Osteoblast (primary cell): ENCODE measurements around the gene TRPT1. TPM values are rescaled to one million over a fixed set of nuclear protein-coding genes. Genes with fewer than 3 reads are reported as not detected.

Experiments used
- DNase-seq: peaks from one replicate; pipeline ENCODE4 v3.0.0; 2011; ENCODE audit warnings: low spot score, mixed read lengths; ENCODE audit not compliant: insufficient read length; ENCODE audit errors: missing footprints
- H2AFZ ChIP-seq: 2 replicates; pipeline ENCODE4 v1.6.0; 2011; ENCODE audit warnings: mild to moderate bottlenecking, low read length
- H3K27ac ChIP-seq: 2 replicates; pipeline ENCODE4 v1.5.1; 2011; ENCODE audit warnings: mild to moderate bottlenecking, low read depth, low read length, moderate library complexity
- H3K27me3 ChIP-seq: 2 replicates; pipeline ENCODE4 v1.6.0; 2012; ENCODE audit warnings: mild to moderate bottlenecking, control low read depth, inconsistent platforms, low read length, moderate library complexity; ENCODE audit not compliant: insufficient read depth
- H3K36me3 ChIP-seq: 2 replicates; pipeline ENCODE4 v1.5.1; 2011; ENCODE audit warnings: mild to moderate bottlenecking, low read length, control low read depth, moderate library complexity; ENCODE audit not compliant: insufficient read depth
- H3K4me1 ChIP-seq: 2 replicates; pipeline ENCODE4 v1.5.1; 2011; ENCODE audit warnings: mild to moderate bottlenecking, low read length, control low read depth, moderate library complexity; ENCODE audit not compliant: insufficient read depth
- H3K4me2 ChIP-seq: 2 replicates; pipeline ENCODE4 v1.6.0; 2011; ENCODE audit warnings: mild to moderate bottlenecking, low read length; ENCODE audit not compliant: insufficient read depth
- H3K4me3 ChIP-seq: fragments of 200-600 bp; sonication (generic); 3 replicates; pipeline ENCODE4 v1.5.1; 2012; ENCODE audit warnings: mild to moderate bottlenecking, low read length, inconsistent platforms; ENCODE audit not compliant: insufficient read depth
- H3K79me2 ChIP-seq: 2 replicates; pipeline ENCODE4 v1.6.0; 2012; ENCODE audit warnings: mild to moderate bottlenecking, low read length, control low read depth, inconsistent platforms; ENCODE audit not compliant: insufficient read depth
- H3K9me3 ChIP-seq: 2 replicates; pipeline ENCODE4 v1.5.1; 2011; ENCODE audit warnings: low read depth, low read length, control low read depth
- H4K20me1 ChIP-seq: 2 replicates; pipeline ENCODE4 v1.6.0; 2012; ENCODE audit warnings: mild to moderate bottlenecking, low read length, control low read depth; ENCODE audit not compliant: insufficient read depth
- total RNA-seq: library from RNA; depleted of rRNA; stranded (reverse); fragments of >200 nt; gene quantifications from 2 replicates; pipeline ENCODE4 v1.2.3, GENCODE V29; 2012
- TF ChIP-seq, protein P1 (sequence below): IDR thresholded peaks from 2 replicates; pipeline ENCODE4 v1.5.1; 2011; ENCODE audit warnings: mild to moderate bottlenecking, low read depth, low read length, moderate library complexity; ENCODE audit errors: extremely low read depth

The TRPT1 gene
- total RNA-seq, 1 donor, result 32.2 TPM

DNA sequence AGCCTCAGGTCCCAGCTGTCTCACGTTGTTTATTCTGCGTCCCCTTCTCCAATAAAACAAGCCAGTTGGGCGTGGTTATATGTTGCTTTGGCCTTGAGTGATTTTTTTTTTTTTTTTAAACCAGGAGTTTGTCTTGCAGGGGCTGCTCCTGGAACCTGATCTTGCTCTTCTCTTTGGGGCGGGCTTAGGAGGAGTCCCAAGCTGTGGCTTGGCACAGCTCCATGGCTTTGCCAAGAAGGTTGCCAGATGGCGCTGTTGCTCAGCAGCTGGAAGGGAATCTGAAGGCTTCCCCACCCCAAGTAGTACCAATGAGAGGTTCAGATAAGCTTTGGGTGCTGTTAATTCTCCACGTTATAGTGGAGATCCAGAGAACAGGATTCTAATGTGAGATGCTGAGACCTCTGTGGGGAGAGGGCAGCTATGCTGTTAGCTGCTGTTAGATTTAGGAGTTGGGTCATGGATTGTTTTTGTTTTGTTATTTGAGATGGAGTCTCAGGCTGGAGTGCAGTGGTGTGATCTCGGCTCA lies 21.5 kb downstream of the TRPT1 start:
- peaks cover 55% of the 10 kb centered on the region for H3K36me3 ChIP-seq
- H3K4me1 ChIP-seq, result peaks cover 10% of the 10 kb centered on the region
- peaks cover 3% of the 10 kb centered on the region for H4K20me1 ChIP-seq
- TF ChIP-seq, protein P1, sequence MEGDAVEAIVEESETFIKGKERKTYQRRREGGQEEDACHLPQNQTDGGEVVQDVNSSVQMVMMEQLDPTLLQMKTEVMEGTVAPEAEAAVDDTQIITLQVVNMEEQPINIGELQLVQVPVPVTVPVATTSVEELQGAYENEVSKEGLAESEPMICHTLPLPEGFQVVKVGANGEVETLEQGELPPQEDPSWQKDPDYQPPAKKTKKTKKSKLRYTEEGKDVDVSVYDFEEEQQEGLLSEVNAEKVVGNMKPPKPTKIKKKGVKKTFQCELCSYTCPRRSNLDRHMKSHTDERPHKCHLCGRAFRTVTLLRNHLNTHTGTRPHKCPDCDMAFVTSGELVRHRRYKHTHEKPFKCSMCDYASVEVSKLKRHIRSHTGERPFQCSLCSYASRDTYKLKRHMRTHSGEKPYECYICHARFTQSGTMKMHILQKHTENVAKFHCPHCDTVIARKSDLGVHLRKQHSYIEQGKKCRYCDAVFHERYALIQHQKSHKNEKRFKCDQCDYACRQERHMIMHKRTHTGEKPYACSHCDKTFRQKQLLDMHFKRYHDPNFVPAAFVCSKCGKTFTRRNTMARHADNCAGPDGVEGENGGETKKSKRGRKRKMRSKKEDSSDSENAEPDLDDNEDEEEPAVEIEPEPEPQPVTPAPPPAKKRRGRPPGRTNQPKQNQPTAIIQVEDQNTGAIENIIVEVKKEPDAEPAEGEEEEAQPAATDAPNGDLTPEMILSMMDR, result peak; percentile 90
- H3K9me3 ChIP-seq, result no peaks in the 10 kb centered on the region
- no peak overlapping the region for H3K27ac ChIP-seq
- no peak overlapping the region for H3K4me3 ChIP-seq
- peak; percentile 99 for DNase-seq
- no peak overlapping the region for H3K4me2 ChIP-seq
- no peak overlapping the region for H2AFZ ChIP-seq
- no peaks in the 10 kb centered on the region for H3K27me3 ChIP-seq
- H3K79me2 ChIP-seq, result no peaks in the 10 kb centered on the region

DNA sequence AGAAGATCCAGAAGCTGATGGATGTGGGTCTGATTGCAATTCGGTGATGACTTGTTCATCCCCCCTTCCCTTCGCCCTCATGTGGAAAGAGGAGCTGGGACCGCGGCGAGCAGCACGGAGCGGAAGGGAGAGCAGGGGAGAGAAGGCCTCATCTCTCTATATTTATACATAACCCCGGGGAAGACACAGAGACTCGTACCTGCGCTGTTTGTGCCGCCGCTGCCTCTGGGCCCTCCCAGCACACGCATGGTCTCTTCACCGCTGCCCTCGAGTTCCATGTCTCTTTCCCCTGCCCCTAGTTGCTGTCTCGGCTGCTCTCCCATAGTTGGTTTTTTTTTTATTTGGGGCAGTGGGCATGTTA lies 21.9 kb downstream of the TRPT1 start:
- Histone ChIP-seq H2AFZ (no peak overlapping the region), H3K27ac (no peak overlapping the region), H3K79me2 (no peaks in the 10 kb centered on the region), H3K4me1 (peaks cover 10% of the 10 kb centered on the region), H3K27me3 (no peaks in the 10 kb centered on the region), H3K9me3 (no peaks in the 10 kb centered on the region), H3K4me3 (no peak overlapping the region), H3K36me3 (peaks cover 55% of the 10 kb centered on the region), H3K4me2 (no peak overlapping the region), H4K20me1 (peaks cover 3% of the 10 kb centered on the region)
- DNase-seq, result peak; percentile 79
- TF ChIP-seq, protein P1, result no peak

DNA sequence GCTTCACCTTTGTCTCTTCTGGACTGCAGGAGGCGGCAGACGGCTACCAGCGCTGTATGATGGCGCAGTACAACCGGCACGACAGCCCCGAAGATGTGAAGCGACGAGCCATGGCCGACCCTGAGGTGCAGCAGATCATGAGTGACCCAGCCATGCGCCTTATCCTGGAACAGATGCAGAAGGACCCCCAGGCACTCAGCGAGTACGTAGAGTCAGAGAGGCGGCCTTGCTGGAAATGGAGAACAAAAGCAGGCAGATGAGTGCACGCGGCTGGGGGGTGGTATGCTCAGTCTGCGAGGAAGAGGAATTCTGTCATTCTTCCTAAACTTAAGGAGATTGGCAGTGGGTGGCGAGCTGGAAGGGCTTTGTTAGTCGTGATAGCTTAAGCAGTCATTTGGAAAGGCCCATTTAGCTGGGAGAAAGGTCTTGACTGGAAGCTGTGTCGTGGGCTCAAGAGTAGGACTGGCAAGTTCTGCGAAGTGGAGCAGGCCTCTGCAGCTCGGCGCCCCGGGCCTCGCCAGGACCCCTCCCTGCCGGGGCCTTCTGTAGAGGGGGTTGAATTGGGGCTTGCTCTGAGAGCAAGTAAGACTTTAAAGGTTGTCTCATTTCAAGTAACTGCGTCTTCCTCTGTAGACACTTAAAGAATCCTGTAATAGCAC lies 22.4 kb downstream of the TRPT1 start:
- no peaks in the 10 kb centered on the region for H3K9me3 ChIP-seq
- TF ChIP-seq, protein P1, result no peak
- no peak overlapping the region for H3K4me2 ChIP-seq
- peaks cover 10% of the 10 kb centered on the region for H3K4me1 ChIP-seq
- H3K79me2 ChIP-seq, result no peaks in the 10 kb centered on the region
- no peak overlapping the region for H2AFZ ChIP-seq
- no peaks in the 10 kb centered on the region for H3K27me3 ChIP-seq
- H3K27ac ChIP-seq, result no peak overlapping the region
- peaks cover 3% of the 10 kb centered on the region for H4K20me1 ChIP-seq
- no peak for DNase-seq
- H3K4me3 ChIP-seq, result no peak overlapping the region
- H3K36me3 ChIP-seq, result peaks cover 60% of the 10 kb centered on the region

DNA sequence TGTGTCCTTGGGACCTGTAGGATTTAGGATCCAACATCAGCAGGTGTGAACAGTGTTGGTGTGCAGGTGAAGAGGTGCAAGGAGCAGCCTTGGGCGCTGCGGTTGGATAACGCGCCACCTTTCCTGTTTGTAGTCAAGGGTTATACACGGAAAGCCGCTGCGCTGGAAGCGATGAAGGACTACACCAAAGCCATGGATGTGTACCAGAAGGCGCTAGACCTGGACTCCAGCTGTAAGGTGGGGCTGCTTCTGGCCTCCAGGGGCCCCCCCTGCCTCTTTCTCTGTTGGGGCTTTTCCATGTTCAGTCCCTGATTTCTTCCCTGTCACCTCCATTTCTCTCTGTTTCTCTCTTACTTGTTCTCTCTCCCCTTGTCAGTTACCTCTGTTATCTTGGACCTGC lies 23.0 kb downstream of the TRPT1 start:
- Histone ChIP-seq H3K4me3 (no peak overlapping the region), H2AFZ (no peak overlapping the region), H3K79me2 (no peaks in the 10 kb centered on the region), H3K27me3 (no peaks in the 10 kb centered on the region), H3K4me1 (peaks cover 9% of the 10 kb centered on the region), H3K9me3 (no peaks in the 10 kb centered on the region), H3K4me2 (no peak overlapping the region), H3K36me3 (peaks cover 66% of the 10 kb centered on the region), H3K27ac (no peak overlapping the region), H4K20me1 (peaks cover 3% of the 10 kb centered on the region)
- DNase-seq, result no peak
- TF ChIP-seq, protein P1, result no peak
